ENCODE measurements around the gene LEMD1.
"Not testable (repeated sequence)": the region's sequence is repeated elsewhere in the genome, so short reads cannot be mapped to it uniquely, and the experiment has no call there.

Gene LEMD1

DNA sequence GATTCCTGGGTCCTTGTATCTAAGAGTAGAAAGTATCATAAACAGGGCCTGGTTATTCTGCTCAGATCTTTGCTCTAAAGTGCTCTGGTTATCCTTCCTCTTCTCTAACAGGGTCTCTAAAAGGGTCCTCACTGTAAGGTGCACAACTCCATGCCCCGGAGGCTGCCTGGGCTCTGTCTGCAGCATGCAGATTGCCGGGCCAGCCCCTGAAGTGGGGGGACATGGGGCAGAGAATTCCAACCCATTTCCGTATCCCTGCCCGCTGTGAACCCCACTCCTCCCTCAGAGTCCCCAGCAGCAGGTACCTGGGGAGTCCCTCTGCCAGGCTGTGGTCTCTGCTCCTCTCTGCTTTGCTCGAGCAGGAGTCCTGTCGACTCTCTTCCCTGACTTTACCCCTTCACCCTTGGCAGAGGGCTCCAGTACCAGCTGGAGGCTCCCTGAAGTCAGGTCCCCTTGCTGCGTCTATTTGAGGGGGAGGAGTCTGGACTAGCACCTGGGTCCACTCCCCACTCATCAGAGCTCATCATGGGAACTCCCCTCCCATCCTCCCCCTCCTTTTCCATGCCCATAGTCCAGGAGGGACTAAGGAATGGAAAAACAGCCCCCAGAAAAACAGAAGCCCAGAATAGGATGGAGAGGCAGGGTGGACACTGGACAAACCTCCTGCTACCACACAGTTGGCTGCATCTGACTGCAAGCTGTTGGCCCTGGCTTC, 21.9 kb upstream of the LEMD1 start:
- DNase-seq (ENCODE audit: low read depth in 1 of 2, low spot score in 1 of 2): no peak
- in situ Hi-C loops (cut with HindIII; ENCODE audit: low pct_unique_long_range_greater_than_20kb, low sequenced_read_pairs): no loop called here
- TF ChIP-seq JUND (IDR thresholded peaks at IDR 0.05; ENCODE audit: low read depth): no peak

DNA sequence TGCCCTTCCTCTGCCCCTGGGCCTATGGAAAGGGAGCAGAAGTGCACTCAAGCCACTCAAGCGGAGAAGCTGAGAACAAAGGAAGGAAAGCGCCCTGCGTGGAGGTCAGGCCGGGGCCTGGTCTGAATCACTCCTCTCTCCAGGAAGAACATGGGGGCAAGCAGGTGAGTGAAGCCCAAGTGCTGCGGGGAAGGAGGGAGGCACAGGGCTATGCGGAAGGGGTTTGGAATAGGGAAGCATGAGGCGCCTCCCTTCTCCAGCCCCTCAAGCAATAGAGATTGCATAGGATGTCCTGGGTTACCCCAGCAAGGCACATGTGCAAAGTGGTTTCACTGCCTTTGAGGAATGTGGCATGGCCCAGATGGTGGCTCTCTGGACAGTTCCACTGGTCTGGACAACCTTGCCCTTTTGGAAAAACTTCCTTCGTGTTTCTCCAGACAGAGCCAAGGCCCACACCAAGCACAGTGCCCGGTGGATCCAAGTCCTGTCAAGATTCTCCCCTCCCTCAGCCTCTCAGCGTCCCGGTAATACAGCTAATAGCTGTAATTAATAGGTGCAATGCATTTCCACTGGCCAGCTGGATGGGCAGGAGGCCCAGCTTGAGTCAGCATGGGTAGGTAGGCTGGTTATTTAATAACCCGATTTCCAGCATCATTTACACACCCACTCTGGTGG, 20.3 kb upstream of the LEMD1 start:
- DNase-seq (ENCODE audit: low read depth in 1 of 2, low spot score in 1 of 2): no peak
- in situ Hi-C loops (cut with HindIII; ENCODE audit: low pct_unique_long_range_greater_than_20kb, low sequenced_read_pairs): no loop called here
- no peak for TF ChIP-seq JUND (IDR thresholded peaks at IDR 0.05; ENCODE audit: low read depth)

DNA sequence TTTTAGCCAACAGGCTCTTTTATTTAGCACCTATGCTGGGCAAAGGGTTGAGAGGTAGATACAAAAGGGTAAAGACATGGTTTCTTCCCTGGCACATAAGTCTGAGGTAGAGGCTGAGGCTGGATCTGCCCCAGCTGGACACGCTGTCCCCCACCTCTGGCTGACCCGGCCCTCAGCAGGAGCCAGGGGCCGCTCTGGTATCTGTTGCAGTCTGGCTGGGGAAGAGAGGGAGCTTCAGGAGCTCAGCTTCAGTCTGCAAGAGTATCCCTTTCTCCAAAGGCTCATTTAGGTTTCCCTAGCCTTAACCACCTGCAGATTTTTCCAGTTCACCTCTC, 19.8 kb upstream of the LEMD1 start:
- TF ChIP-seq JUND (IDR thresholded peaks at IDR 0.05; ENCODE audit: low read depth): no peak
- no peak for DNase-seq (ENCODE audit: low read depth in 1 of 2, low spot score in 1 of 2)
- in situ Hi-C loops (cut with HindIII; ENCODE audit: low pct_unique_long_range_greater_than_20kb, low sequenced_read_pairs): no loop called here

DNA sequence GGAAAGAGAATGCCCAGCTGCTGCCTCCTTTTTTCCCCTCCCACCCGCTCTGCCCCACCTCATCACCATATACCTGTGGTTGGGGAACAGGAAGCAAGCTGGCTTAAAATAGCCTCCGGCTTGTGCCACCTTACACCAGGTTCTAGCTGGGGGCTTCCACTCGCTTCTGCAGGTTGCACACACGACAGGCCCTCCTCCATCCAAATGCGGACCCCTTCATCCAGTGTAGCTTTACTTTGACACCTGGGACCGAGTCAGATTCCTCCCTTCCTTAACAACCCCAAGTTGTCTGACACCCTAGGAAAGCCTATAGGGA, 19.4 kb upstream of the LEMD1 start:
- in situ Hi-C loops (cut with HindIII; ENCODE audit: low pct_unique_long_range_greater_than_20kb, low sequenced_read_pairs): no loop called here
- no peak for DNase-seq (ENCODE audit: low read depth in 1 of 2, low spot score in 1 of 2)
- TF ChIP-seq JUND (IDR thresholded peaks at IDR 0.05; ENCODE audit: low read depth): no peak

DNA sequence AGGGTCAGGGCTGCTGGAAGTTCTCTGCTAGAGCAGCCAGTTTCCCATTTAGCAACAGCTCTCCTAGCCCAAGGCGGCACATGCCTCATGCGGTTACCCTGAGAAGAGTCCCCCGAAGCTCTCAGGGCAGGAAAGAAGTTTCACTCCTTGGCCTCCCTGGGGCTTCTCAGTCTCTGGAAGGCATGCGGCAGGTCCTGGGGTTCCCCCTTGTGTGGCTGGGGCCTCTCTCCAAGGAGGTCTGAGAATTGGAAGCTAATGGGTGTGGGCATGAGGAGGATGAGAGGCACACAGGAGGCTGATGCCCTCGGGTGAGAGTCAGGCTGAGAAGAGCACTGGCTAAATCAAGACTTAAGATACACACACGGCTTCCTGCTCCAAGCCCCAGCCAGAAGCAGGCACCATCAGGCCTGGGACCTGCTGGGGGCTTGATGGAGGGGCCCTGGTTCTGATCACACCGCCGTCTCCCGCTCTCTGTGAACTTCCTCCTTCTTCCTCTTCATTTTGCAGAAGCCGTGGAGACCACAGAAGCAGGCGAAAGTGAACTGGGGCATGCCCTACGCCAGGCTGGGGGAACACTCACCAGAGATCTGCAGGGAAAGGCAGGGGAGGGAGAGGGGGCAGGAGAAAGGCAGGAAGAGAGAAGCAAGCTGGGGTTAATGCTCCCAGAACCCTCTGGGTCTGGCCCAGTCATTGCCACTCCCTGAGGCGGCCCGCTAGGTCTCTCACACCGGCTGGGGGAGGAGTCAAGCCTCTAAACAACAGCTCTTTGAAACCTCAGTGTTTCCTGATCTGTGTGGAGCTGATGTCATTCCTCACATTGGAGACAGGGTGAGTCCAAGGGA, 18.8 kb upstream of the LEMD1 start:
- no peak for TF ChIP-seq JUND (IDR thresholded peaks at IDR 0.05; ENCODE audit: low read depth)
- in situ Hi-C loops (cut with HindIII; ENCODE audit: low pct_unique_long_range_greater_than_20kb, low sequenced_read_pairs): no loop called here
- DNase-seq (ENCODE audit: low read depth in 1 of 2, low spot score in 1 of 2): peak in 1 of 2 experiments; percentile 48

DNA sequence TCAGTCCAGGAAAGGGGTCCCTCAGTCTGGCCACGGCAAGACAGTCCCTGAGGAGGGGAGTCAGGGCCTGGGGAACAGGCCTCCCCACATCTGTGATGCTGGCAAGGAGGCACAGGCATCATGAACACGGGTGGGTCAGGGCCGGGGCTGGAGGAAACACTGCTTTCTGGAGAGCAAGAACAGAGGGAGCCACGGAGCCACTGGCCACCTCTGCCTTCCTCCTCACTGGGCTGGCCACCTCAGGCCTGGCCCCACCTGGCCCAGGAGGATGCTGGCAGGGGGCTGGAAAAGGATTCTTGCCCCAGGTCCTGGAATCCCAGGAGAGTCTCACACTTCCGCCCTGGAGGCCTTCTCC, 18.2 kb upstream of the LEMD1 start:
- no peak for DNase-seq (ENCODE audit: low read depth in 1 of 2, low spot score in 1 of 2)
- no peak for TF ChIP-seq JUND (IDR thresholded peaks at IDR 0.05; ENCODE audit: low read depth)
- in situ Hi-C loops (cut with HindIII; ENCODE audit: low pct_unique_long_range_greater_than_20kb, low sequenced_read_pairs): no loop called here

DNA sequence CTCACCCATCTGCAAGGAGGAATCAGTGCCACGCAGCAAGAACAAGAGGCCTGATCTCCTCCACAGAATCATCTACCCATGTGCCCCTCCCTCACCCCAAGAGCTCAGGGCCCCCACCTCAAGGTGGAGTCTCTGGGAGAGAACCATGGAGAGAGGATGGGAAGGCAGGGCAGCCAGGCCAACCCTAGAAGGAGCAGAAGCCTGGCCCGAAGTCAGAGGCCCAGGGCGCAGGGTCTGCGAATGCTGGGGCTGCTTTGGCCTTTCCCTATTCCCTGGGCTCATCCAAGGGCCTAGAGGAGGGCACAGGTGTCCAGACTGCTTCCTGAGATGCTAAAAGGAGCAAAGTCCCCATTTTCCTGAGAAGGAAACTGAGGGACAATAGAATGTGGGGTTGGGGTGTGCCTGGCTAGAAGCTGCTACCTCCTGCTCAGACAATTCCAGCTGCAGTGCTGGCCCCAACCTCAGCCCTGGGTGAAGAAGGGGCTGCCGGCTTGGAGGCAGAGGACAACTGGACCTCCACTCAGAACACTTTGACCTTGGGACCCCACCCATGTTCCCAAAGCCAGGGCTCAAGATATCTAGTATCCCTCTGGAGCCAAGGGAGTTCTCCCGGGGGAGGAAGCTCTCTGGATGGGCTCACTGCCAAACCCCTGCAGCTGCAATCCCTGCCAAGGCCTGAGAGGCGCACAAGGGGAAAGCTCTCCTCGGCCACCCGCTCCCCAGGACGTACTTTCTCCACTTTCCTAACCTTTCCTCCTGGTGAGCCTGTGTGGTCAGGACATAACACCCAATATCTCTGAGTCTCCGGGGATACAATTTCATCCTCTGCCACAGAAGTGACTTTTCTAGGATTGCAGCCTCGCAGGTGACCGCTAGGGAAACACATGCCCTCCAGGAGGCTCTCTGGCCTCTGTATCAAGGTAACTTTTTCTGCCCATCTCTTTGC, 16.6 kb upstream of the LEMD1 start:
- in situ Hi-C loops (cut with HindIII; ENCODE audit: low pct_unique_long_range_greater_than_20kb, low sequenced_read_pairs): no loop called here
- TF ChIP-seq JUND (IDR thresholded peaks at IDR 0.05; ENCODE audit: low read depth): no peak
- DNase-seq (ENCODE audit: low read depth in 1 of 2, low spot score in 1 of 2): peak; percentile 66 to 83

DNA sequence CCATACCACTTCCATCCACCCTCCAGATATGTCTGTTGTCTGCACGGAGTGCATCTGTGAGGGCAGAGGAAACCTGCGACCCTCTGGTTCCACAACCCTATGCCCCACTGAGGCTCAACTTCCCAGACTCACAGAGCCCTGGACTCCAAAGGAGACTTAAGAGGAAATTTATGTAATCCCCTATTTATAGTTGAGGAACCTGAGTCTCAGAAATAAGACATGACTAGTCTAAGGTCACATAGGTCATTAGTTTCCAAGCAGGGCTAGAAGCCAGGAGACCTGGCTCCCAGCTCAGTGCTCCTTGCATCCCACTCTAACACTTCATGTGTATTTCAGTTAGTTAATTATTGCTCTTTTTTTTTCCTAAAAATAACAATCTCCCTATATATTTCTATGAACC, 15.7 kb upstream of the LEMD1 start:
- TF ChIP-seq JUND (IDR thresholded peaks at IDR 0.05; ENCODE audit: low read depth): no peak
- in situ Hi-C loops (cut with HindIII; ENCODE audit: low pct_unique_long_range_greater_than_20kb, low sequenced_read_pairs): no loop called here
- DNase-seq (ENCODE audit: low read depth in 1 of 2, low spot score in 1 of 2): no peak

DNA sequence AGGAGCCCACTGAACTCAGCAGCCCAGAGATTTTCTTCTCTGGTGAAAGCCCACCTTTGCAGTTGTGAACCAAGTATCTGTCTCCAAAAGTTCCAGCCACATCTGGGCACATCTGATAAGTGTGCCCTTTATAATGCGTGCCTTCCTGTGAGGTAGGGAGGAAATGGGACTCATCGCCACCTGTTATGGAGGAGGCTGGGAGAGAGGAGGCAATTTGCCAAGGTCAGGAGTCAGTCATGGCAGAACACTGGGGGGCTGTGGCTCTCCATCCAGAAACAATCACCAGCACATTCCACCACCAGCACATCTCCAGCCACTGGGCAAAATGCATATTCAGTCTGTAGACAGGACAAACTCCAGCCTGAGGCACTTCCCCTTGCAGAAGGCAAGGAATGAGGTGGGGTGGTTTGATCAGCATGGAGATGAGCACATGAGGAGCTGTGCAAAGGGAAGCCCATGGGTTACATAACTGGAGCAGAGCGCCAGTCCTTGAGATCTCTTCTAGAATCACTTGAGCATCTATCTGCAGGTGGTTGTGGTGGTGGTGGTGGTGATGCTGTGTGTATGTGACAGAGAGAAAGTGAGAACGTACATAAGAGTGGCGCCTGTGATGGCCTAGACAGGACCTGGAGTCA, 15.0 kb upstream of the LEMD1 start:
- no peak for TF ChIP-seq JUND (IDR thresholded peaks at IDR 0.05; ENCODE audit: low read depth)
- in situ Hi-C loops (cut with HindIII; ENCODE audit: low pct_unique_long_range_greater_than_20kb, low sequenced_read_pairs): no loop called here
- DNase-seq (ENCODE audit: low read depth in 1 of 2, low spot score in 1 of 2): no peak

DNA sequence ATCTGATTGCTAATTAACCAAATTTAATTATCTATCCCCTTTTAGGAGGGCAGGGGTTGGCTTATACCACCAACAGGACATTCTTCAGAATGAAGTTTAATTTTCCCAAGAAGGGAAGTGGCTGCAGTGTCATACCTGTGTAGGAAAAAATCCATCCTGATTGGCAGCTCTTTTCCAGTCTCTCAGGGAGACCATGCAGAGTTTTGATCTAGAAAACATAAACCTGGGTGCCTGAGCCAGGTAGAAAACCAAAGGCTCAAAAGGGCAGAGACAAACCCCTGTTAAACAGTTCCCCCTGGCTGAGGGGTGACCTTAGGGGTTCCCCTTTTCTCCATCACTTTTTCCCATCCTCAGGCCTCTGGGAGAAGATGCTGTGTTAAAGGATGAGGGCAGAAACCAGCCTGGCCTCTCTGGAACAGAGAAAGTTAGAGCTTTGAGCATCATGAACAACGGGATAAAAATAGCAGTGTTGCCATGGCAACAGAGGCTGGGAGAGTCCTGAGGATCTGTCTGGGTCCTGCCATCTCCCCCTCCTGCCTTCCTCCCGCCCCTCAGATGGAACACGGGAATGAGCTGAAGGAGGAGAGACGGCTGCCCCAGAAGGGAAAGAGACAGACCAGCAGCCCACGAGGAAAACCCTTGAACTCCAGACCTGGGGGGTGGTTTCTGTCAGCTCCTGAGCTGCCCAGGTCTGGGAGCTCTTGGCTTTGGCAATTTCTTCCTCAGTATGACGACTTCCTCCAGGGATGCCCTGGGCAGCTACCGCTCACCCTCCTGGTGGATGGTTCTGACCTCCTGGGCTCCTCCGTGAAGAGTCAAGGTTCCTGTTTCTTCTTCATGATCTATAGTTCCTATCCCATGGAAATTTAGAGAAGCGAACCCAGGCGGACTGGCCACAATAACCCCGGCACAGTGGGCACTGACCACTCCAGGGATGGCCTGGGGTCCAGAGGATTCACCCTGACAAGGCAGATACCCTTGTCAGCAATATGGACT, 14.0 kb upstream of the LEMD1 start:
- DNase-seq (ENCODE audit: low read depth in 1 of 2, low spot score in 1 of 2): no peak
- no peak for TF ChIP-seq JUND (IDR thresholded peaks at IDR 0.05; ENCODE audit: low read depth)
- in situ Hi-C loops (cut with HindIII; ENCODE audit: low pct_unique_long_range_greater_than_20kb, low sequenced_read_pairs): no loop called here

DNA sequence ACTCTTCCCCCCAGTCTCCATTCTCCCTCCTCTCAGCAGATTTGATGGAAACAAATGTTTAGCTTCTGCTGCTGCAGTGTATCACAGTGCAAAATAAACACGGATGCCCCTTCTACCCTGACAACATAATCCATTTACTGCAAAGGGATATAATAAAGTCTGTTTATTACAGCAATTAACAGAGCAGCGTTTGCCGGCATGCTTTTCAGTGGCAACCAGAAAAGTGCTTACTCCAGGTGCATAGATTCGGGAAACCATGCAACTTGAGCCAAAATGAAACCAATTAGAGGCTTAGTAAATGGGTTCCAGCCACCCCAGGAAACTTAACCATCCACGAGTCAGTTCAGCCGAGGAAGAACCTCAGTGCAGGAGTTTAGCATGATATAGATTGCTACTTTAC, 12.9 kb upstream of the LEMD1 start:
- TF ChIP-seq JUND (IDR thresholded peaks at IDR 0.05; ENCODE audit: low read depth): no peak
- no peak for DNase-seq (ENCODE audit: low read depth in 1 of 2, low spot score in 1 of 2)
- in situ Hi-C loops (cut with HindIII; ENCODE audit: low pct_unique_long_range_greater_than_20kb, low sequenced_read_pairs): no loop called here

DNA sequence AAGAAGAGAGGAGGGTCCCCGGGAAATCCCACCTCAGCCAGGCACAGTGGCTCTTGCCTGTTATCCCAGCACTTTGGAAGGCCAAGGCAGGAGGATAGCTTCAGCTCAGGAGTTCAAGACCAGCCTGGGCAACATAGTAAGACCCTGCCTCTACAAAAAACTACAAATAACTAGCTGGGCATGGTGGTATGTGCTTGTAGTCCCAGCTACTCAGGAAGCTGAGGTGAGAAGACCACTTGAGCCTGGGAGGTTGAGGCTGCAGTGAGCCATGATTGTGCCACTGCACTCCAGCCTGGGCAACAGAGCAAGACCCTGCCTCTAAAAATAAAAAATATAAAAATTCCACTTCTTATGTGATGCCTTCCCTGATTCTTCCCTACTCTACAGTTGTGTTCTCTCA, 10.8 kb upstream of the LEMD1 start:
- in situ Hi-C loops (cut with HindIII; ENCODE audit: low pct_unique_long_range_greater_than_20kb, low sequenced_read_pairs); DNase-seq (ENCODE audit: low read depth in 1 of 2, low spot score in 1 of 2): not testable (repeated sequence)
